HFFc6 (cell line): ENCODE results near the gene SNX7. TPM values are rescaled to one million over a fixed set of nuclear protein-coding genes. Genes with fewer than 3 reads are reported as not detected.

ENCODE experiments used
- DNase-seq: peaks from one replicate; pipeline ENCODE4 v3.0.0-alpha.2; 2018
- H3K27ac Mint-ChIP-seq: 2 replicates; pipeline ENCODE4 v1.8.0; 2020; ENCODE audit warnings: mild to moderate bottlenecking, mixed read lengths
- H3K27me3 Mint-ChIP-seq: 2 replicates; pipeline ENCODE4 v1.8.0; 2021; ENCODE audit warnings: mild to moderate bottlenecking, moderate library complexity, mixed read lengths; ENCODE audit not compliant: insufficient read depth
- H3K36me3 Mint-ChIP-seq: 2 replicates; pipeline ENCODE4 v1.8.0; 2021; ENCODE audit warnings: low read depth, mixed read lengths
- H3K4me1 Mint-ChIP-seq: 2 replicates; pipeline ENCODE4 v1.8.0; 2020; ENCODE audit warnings: low read depth, mixed read lengths
- H3K4me3 Mint-ChIP-seq: 2 replicates; pipeline ENCODE4 v1.8.0; 2020; ENCODE audit warnings: mild to moderate bottlenecking, moderate library complexity, mixed read lengths
- H3K9me3 Mint-ChIP-seq: 2 replicates; pipeline ENCODE4 v1.8.0; 2020; ENCODE audit warnings: mild to moderate bottlenecking, mixed read lengths
- CTCF ChIP-seq: fragments of 200-600 bp; sonication (generic); IDR thresholded peaks from 2 replicates; pipeline ENCODE4 v1.5.0; 2021; ENCODE audit warnings: antibody characterized with exemption, mild to moderate bottlenecking
- total RNA-seq, 6 experiments: library from RNA; stranded (reverse); fragmentation: NEBNext Ultra II Directional; extraction: Animal tissue kit (Norgen Biotek cat#: 25700); gene quantifications; 2 replicates in 1 of 6; 3 replicates in 5 of 6; pipeline ENCODE4 v1.2.3, GENCODE V29; 2021

Gene SNX7
- total RNA-seq, 6 experiments from 2014 or later, result 26.3 to 35.2 (median 32.8) TPM

DNA sequence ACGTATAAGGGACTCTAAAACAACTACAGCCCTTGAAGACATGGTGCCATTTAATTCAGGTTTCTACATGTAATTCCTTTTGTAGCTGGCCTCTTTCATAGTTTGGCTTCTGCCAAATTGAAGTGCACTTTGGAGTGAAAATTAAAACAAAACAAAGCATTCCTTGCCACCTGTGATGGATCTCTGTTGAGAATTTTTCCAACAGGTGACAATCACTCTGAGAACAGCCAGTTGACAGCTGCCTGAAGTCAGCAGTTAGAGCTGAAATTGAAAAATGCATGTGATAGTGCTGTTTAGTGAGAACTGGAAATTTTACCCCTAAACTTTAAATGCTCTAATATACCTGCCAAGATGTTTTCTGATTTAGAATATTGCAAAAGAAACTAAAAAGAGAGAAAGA lies 134.5 kb downstream of the SNX7 start:
- no peak for DNase-seq
- Mint-ChIP-seq H3K36me3 (no peaks in the 10 kb centered on the region), H3K27me3 (peaks cover 8% of the 10 kb centered on the region), H3K27ac (no peak overlapping the region), H3K4me1 (peaks cover 12% of the 10 kb centered on the region), H3K9me3 (no peaks in the 10 kb centered on the region), H3K4me3 (no peak overlapping the region)
- TF ChIP-seq CTCF, result no peak

DNA sequence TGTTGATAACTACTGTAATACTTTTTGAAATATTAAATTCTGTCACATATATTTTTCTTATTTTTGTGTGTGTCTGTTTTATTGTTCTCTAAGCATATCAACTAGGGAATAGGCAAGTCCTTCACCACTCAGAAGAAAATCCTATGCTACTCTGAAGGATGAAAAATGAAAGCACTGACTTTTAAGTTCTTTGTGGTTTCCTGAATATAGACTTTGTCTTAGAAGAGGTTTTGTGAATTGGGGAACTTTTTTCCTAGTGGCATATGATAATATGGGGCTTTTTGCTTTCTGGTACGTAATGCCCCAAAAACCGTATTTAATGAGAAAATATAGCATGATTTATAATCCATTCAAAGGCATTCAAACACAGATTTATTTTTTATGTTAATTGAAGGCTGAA lies 136.0 kb downstream of the SNX7 start:
- H3K27ac Mint-ChIP-seq, result no peak overlapping the region
- no peak for DNase-seq
- H3K4me3 Mint-ChIP-seq, result no peak overlapping the region
- TF ChIP-seq CTCF, result no peak
- H3K36me3 Mint-ChIP-seq, result no peaks in the 10 kb centered on the region
- peaks cover 4% of the 10 kb centered on the region for H3K27me3 Mint-ChIP-seq
- H3K4me1 Mint-ChIP-seq, result peaks cover 12% of the 10 kb centered on the region
- H3K9me3 Mint-ChIP-seq, result no peaks in the 10 kb centered on the region
